Panc1 (cell line): ENCODE results near the gene TMEM25.

Experiments used
- POLR2AphosphoS5 ChIP-seq: IDR thresholded peaks from 2 replicates; pipeline ENCODE4 v1.6.1; 2012; ENCODE audit warnings: mild to moderate bottlenecking, low read depth, low read length, moderate library complexity
- TF ChIP-seq, protein P1 (sequence below): fragments of 450-650 bp; IDR thresholded peaks from 2 replicates; pipeline ENCODE4 v1.5.1; 2017; ENCODE audit warnings: mild to moderate bottlenecking

DNA sequence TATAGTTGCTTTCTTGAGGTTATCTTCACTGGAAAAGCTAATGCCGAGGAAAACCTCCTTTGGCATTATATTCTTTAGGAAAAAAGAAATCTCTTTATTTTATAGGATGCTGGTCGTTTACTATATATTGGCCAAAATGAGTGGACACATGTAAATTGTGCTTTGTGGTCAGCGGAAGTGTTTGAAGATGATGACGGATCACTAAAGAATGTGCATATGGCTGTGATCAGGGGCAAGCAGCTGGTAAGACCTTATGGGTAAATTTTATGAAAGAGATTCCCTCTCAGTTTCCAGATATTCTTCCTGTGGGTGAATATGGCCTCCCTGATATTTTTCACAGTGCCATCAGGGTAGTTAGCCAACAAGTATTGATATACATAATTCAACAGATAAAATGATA, 33.2 kb upstream of the TMEM25 start:
- TF ChIP-seq, protein P1, sequence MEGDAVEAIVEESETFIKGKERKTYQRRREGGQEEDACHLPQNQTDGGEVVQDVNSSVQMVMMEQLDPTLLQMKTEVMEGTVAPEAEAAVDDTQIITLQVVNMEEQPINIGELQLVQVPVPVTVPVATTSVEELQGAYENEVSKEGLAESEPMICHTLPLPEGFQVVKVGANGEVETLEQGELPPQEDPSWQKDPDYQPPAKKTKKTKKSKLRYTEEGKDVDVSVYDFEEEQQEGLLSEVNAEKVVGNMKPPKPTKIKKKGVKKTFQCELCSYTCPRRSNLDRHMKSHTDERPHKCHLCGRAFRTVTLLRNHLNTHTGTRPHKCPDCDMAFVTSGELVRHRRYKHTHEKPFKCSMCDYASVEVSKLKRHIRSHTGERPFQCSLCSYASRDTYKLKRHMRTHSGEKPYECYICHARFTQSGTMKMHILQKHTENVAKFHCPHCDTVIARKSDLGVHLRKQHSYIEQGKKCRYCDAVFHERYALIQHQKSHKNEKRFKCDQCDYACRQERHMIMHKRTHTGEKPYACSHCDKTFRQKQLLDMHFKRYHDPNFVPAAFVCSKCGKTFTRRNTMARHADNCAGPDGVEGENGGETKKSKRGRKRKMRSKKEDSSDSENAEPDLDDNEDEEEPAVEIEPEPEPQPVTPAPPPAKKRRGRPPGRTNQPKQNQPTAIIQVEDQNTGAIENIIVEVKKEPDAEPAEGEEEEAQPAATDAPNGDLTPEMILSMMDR: no peak
- no peak for TF ChIP-seq POLR2AphosphoS5
